22Rv1 (cell line): ENCODE results near the gene POFUT2.

Experiments
- ZFX ChIP-seq: fragments of 450-650 bp; IDR thresholded peaks from 2 replicates; pipeline ENCODE4 v1.6.1; 2017; ENCODE audit warnings: antibody characterized with exemption, borderline replicate concordance
- TF ChIP-seq, protein P1 (sequence below): fragments of 450-650 bp; IDR thresholded peaks from 2 replicates; pipeline ENCODE4 v1.5.1; 2017; ENCODE audit warnings: mild to moderate bottlenecking

DNA sequence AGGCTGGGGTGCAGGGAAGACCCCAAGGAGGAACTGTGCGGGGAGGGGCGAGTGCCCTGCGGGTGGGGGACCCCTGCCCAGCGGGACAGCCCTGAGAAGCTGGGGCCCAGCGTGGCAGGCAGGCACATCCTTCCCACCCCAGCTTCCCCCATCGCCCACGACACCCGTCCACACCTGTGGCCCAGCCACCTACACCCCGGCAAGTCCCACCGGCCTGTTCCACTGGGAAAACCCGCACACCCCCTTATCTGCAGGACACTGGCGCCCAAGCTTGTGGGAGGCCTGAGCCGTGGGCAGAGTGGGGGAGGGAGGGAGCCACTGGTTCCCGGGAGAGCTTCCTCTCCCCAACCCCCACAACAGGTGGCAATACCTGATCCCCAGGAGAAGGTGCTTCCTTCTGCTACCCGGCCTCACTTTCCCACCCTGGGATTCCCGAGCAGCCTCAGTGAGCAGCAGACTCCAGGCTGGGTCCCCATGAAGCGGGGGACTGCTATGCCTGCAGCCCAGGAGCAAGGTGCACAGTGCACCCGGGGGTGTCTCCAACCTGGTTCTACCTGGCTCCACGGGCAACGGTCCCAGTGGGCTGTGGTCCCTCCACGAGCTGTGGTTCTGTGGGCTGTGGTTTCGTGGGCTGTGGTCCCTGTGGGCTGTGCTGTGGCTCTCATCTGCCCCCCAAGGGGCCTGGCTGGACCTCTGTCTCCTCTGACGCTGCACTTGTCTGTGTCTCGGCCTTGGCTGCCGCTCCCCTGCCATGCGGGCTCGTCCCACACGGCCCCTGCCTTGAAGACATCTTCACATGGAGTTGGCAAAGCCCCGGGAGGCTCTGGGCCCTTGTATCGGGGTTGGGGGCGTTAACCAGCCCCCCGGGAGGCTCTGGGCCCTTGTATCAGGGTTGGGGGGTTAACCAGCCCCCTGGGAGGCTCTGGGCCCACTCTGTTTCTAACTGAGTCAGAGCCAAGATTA, 37.8 kb upstream of the POFUT2 start:
- TF ChIP-seq, protein P1, sequence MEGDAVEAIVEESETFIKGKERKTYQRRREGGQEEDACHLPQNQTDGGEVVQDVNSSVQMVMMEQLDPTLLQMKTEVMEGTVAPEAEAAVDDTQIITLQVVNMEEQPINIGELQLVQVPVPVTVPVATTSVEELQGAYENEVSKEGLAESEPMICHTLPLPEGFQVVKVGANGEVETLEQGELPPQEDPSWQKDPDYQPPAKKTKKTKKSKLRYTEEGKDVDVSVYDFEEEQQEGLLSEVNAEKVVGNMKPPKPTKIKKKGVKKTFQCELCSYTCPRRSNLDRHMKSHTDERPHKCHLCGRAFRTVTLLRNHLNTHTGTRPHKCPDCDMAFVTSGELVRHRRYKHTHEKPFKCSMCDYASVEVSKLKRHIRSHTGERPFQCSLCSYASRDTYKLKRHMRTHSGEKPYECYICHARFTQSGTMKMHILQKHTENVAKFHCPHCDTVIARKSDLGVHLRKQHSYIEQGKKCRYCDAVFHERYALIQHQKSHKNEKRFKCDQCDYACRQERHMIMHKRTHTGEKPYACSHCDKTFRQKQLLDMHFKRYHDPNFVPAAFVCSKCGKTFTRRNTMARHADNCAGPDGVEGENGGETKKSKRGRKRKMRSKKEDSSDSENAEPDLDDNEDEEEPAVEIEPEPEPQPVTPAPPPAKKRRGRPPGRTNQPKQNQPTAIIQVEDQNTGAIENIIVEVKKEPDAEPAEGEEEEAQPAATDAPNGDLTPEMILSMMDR, result no peak
- no peak for TF ChIP-seq ZFX
